GM19468 (cell line): ENCODE data around the gene SEMA4D.

ENCODE experiments used
- ATAC-seq: cut with Tn5 transposase; IDR thresholded peaks from one replicate; pipeline ENCODE4 v1.9.1; 2021; ENCODE audit warnings: mild to moderate bottlenecking, moderate library complexity, moderate number of reproducible peaks; ENCODE audit not compliant: unreplicated experiment; ENCODE audit errors: extremely low read depth

Gene SEMA4D

DNA sequence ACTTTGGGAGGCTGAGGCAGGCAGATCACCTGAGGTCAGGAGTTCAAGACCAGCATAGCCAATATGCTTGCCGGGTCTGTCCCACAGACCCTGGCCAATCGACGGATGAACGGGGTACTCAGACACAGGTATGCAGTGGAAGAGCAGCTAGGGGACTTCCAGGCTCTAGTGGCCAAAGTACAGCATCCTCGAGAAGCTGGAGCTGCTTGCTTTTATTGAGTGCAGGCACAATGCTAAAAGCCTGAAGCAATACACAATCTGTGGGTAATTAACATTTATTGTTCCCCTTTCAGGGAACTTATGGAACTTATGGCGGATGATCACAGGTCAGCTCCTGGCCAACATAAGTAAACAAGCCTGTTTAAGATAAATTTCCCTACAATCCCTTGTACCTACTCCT lies 32.8 kb upstream of the SEMA4D start:
- no peak for ATAC-seq

DNA sequence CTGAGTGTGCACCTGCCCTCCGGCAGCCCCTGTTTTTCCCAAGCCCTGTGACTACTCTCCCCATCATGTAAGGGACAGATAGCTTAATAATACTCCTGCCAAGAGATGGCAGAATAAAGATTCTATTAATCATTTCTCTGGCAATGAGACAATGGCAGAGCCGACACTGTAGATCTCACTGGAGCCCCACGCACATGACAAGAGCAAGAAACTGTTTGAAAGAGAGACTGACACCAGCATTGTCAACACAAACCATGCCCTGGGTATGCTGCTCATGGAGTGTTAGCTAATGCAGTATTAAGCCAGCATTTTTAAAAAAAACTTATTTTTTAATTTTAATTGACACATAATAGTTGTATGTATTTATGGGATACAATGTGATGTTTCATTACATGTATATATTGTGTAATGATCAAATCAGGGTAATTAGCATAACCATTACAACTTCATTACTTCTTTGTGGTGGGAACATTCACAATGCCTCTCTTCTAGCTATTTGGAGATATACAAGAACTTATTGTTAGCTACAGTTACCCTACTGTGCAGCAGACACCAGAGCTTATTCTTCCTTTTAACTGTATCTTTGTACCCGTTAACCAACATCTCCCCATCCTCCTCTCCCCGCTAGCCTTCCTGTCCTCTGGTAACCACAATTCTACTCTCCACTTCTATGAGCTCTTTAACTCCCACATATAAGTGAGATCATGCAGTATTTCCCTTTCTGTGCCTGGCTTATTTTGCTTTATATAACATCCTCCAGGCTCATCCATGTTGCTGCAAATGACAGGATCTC lies 31.5 kb upstream of the SEMA4D start:
- no peak for ATAC-seq

DNA sequence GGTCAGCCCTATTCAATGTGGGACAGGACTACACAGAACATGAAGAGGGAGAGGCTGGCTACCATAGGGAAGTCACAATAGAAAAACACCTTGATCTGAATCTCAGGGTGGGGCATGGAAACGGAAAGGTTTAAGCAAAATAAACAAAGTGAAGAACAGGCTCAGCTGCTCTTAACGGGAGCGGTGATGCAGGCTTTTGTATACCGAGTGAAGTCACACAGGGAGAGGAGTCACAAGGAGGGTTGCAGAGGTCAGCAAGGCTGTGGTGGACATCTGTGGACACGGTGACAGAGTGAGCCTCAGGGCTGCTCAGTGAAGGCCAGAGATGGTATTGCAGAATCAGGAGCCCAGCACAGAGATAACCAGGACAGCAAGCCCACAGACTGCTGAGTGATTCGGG lies 30.6 kb upstream of the SEMA4D start:
- ATAC-seq: no peak

- ATAC-seq: no peak
Measured at GRCh38 chr9:89528131-89528530, 30.2 kb upstream of the SEMA4D start.

DNA sequence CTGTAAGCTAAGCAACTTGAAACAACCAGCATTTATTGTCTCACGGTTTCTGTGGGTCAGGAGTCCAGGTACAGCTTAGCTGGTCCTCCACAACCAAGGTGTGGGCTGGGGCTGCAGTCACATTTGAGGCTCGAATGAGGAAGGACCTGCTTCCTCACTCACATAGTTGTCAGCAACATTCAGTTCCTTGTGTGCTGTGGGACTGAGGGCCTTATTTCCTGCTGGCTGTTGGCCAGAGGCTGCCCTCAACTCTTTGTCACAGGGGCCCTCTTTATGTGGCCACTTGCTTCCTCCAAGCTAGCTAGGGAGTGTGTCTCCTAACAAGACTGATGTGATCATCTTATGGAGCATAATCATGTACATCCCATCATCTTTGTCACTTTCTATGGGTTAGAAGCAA lies 29.2 kb upstream of the SEMA4D start:
- no peak for ATAC-seq

DNA sequence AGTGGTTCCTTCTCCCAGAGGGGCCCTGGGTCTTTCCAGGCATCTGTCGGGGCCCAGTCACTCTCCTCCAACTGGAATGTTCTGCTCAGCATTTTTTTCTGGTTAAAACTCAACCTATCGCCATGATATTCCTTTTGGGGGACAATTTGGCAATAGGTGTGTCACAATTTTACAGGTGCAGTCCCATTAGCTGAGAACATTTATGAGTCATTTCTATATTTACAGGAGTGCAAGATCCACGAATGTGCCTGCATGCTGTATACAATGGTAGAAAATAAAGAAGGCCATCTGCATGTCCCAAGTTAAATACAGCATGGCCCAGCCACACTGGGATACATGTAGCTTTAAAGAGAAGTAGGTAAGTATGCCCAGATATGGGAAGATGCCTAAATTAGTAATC lies 28.8 kb upstream of the SEMA4D start:
- ATAC-seq: no peak

DNA sequence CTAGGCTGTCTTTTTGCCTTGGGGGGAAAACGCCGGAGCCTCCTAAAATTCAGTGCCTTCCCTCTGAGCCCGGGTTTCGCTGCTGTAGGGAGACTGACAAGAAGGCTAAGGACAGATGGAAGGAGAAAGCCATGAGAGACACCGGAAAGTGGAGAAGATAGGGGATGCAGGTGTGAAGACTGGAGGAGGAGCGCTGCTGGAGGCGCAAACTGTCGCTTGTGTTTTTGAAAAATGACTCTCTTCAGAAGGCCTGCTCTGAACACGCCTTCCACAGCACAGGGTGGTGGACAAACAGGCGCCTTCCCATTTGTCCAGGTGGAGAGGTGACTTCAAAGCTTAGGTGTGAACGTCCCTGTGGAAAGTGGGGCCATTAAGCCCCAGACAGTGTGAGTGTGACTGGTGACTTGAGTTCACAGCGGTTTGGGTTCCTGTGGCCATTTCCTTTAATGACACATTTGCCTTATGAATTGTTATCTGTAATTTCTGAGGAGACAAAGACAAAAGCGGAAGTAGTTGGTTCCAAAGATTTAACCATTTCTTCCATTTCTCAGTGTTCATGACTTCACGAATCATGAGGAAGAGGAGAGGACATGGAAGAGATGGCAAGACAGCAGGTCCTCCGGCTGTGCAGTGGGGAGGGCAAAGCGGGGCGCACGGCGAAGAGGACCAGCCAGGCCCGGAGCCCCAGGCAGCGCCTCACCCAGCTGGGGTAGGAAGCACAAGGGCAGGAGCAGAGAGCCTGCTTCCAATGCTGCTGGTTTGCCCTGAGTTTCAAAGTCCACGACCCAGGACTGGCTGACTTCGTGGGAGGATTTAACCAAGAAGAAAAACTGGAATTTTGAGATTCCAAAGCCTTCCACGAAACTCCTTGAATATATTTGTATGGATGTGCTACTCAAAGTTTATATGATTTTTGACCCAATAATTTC lies 27.8 kb upstream of the SEMA4D start:
- ATAC-seq: no peak

- ATAC-seq: no peak
Measured at GRCh38 chr9:89524963-89525362, 27.1 kb upstream of the SEMA4D start.

DNA sequence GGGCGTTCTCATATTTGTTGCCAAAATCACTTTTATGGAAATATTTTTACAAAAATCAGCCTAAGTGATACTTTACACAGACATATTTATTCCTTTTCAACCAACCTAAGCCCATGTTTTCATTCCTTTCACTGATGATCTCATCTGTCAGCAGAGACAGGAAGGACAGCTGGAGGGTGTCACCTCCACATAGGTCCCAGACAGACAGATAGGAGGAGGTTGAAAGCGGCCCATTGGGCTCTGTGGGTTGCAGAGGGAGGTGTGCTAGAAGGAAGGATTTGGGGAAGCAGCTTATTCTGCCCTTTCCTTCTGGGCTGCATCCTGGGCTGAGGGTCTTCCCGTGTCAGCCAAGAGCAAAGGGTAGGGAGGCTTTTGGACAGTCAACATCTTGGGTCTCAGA lies 26.0 kb upstream of the SEMA4D start:
- ATAC-seq: no peak

- ATAC-seq: no peak
Measured at GRCh38 chr9:89522959-89523285, 25.0 kb upstream of the SEMA4D start.

- ATAC-seq: peak; percentile 72
Measured at GRCh38 chr9:89522261-89522958, 24.5 kb upstream of the SEMA4D start.

DNA sequence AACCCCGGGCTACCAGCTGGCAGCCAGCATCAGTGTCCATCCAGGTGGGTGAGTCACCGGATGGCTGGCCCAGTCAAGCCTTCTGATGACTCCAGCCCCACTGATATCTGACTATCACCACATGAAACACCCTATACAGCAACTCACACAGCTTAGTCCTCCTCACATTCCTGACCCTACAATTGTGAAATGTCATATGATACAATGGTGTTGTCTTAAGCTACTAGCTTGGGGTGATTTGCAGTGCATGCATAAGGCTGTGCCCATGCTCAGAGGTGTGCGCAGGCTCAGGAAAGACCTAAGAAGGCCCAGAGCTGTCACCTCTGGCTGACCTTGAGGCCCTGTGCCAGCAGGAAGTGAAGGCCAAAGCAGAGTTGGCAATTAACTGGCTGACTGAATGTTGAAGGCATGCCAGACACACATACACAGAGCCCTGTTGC lies 21.5 kb upstream of the SEMA4D start:
- ATAC-seq: no peak

DNA sequence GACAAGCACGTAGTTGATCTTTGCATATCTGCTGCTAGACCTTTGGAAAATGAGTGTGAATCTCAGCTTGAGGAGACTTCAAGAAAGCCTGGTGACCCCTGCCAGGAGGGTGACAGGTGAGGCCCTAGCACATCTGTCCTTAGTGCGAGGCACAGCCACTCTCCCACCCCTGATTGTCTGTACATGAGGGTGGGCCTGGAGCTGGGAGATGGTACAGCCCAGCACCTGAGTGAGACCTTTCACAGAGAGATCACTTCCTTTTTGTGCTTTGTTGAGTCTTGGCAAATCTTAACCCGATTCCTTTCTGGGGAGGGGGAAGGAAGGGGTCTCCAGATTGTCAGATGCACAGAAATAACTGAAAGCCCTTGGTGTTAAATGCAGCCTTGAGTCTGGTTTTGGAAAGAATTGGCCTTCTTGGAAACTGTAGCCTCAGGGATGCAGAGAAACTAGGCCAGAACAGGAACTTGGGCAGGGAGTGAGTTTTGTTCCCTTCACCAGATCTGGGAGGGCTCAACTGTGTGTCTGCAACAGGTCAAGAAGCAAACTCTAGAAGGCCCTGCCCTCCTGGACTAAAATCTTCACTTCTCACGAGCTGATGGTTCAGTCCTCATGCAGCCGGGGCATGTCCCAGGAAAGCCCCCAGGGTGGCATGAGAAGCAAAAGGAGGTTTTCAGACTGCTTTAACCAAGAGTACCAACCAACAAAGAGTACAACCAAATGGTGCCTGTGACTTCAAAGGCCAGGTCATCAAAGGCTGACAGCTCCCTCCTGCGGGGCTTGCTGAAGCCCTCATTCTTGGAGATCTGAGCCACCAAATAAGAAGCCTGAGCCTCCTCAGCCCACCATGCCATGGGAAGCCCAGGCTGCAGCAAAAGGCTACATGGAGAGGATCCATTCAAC lies 20.8 kb upstream of the SEMA4D start:
- no peak for ATAC-seq

DNA sequence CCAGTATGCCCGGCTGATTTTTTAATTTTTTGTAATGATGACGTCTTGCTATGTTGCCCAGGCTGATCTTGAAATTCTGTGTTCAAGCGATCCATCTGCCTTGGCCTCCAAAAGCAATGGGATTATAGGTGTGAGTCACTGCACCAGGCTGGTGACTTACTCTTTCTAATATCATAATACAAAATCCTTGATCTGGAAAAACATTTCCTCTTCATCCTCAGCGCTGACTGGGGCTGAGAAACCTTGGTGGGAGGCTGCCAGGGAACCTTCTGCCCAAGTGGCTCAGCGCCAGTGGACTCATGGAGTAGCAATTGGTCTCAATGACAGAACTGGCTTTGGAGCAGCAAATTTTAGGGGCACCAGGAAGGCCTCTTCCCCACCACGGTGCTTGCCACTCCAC lies 17.5 kb upstream of the SEMA4D start:
- ATAC-seq: no peak

DNA sequence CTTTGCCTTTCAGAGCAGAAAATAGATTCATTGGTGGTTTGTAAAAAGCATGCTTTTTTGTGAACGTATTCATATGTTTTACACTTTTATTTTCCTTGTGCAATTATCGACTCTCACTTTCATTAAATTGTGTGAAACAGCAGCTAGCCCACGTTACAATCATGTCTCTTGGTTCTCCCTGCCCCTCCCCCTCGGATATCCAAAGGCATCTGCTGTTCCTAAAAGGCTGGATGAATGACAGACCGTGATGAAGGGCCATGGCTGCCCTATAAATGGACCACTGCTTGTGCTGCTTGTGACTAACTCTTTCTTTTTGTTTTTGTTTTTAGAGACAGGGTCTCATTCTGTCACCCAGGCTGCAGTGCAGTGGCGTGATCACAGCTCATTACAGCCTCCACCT lies 17.0 kb upstream of the SEMA4D start:
- no peak for ATAC-seq

DNA sequence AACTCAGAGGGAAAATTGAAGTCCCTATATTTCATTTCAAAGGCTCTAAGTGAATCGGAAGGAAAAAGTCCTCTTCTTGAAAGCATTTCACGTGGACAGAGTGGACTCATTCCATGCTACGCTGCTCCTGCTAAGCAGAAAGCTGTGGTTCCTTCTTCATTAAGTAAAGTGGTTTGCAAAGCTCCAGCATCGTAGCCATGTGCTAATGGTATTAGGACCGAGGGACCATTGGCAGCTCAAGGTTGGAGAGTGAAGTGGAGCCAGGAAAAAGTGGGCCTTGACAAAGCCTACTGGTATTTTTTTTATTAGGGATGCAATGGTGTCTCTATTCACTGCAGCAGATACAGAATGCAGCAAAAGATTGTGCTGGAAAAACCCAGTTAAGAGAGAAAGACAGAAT lies 16.4 kb upstream of the SEMA4D start:
- ATAC-seq: no peak

- no peak for ATAC-seq
Measured at GRCh38 chr9:89513837-89514236, 15.9 kb upstream of the SEMA4D start.

DNA sequence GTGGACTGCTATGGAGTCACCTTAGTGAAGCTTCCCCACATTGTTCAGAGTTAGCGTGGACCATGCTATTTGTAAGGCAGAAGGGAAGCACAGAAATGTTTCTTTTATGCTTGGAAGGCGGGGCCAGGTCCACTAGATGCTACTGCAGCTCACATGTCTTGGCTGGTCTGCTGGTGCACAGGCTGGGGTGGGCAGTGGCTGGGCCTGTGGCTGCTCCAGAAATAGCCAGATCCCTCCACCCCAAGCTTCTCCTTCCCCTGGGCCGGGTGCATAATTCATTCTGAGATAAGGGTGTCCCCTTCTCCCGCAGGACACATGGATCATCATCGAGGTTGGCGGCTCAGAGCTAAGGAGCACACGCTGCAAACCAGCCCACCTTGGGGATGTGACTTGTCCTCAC lies 14.5 kb upstream of the SEMA4D start:
- no peak for ATAC-seq

GRCh38 chr9:89508951-89509615 lies 11.2 kb upstream of the SEMA4D start:
- ATAC-seq: no peak
